HepG2 (cell line): Measurements from ENCODE around the gene IQGAP2.

Experiments used
- AHDC1 ChIP-seq: sonication (generic); formaldehyde crosslinking; IDR thresholded peaks from 2 replicates; pipeline ENCODE4 v1.5.1; 2020; ENCODE audit warnings: mild to moderate bottlenecking, missing genetic modification reagents, borderline replicate concordance
- CTCF ChIP-seq: sonication (generic); formaldehyde crosslinking; IDR thresholded peaks from 2 replicates; pipeline ENCODE4 v1.5.0; 2020; ENCODE audit warnings: mild to moderate bottlenecking, missing genetic modification reagents, moderate library complexity
- PAF1 ChIP-seq: IDR thresholded peaks from 2 replicates; pipeline ENCODE4 v1.6.1; 2016; ENCODE audit warnings: missing genetic modification reagents, missing compliant biosample characterization
- UBTF ChIP-seq: sonication (generic); formaldehyde crosslinking; IDR thresholded peaks from 2 replicates; pipeline ENCODE4 v1.4.0; 2020; ENCODE audit warnings: mild to moderate bottlenecking, missing genetic modification reagents
- ZUFSP ChIP-seq: sonication (generic); formaldehyde crosslinking; IDR thresholded peaks from 2 replicates; pipeline ENCODE4 v1.9.0; 2021; ENCODE audit warnings: missing genetic modification reagents, mild to moderate bottlenecking, borderline replicate concordance

- no peak for TF ChIP-seq AHDC1 (CRISPR knock-in tag)
- no peak for TF ChIP-seq UBTF (CRISPR knock-in tag)
- TF ChIP-seq ZUFSP = no peak
- TF ChIP-seq CTCF = no peak
- TF ChIP-seq PAF1 (CRISPR knock-in tag) = no peak
Observed at GRCh38 chr5:76690037-76690679, 287.1 kb downstream of the IQGAP2 start.
